Measurements from ENCODE around the gene TMEM161A.
"Not testable (repeated sequence)": the region's sequence is repeated elsewhere in the genome, so short reads cannot be mapped to it uniquely, and the experiment has no call there.

Gene TMEM161A

DNA sequence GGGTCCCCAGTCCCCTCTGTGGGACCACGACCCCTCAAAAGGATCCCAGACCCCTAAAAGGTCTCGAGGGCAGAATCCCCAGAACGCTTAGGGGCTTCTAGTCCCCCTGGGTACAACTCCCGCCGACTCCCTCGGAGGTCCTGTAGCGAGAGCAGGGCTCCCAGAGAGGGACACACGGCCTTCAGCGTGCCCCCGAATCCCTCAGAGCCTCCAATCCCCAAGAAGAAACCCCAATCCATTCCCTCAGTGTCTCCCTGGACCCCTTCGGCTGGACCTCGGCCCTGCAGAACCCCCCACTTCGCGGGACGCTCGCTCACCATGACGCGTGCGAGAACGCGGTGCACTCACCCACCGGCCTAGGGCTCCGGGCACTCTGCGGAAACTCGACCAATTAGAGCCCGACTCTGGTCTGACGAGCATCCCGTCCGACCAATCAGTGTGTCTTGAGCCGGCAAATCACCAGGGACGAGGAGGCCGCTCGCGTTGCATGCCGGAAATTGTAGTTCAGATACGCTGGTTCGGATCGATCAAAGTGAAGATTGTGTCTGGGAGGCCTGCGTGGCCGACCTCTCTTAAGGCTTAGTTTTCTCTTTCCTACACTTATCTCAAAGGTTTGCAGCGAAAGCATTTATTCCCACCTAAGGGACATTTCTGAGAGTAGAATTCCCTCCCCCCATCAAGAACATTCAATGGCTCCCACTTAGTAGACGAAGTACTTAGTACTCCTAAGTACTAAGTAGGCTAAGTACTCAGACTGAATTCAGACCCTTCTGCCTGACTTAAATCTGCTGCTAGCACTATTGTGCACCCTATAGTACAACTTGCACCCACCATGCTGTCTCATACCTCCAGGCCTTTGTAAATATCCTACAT is at the start of gene TMEM161A:
TMEM161A (minus strand) TSS at position 370 of the 873 bp plus-strand sequence; CDS start at position 320, 50 bp downstream.
- peak; percentile 71 to 85 for DNase-seq

DNA sequence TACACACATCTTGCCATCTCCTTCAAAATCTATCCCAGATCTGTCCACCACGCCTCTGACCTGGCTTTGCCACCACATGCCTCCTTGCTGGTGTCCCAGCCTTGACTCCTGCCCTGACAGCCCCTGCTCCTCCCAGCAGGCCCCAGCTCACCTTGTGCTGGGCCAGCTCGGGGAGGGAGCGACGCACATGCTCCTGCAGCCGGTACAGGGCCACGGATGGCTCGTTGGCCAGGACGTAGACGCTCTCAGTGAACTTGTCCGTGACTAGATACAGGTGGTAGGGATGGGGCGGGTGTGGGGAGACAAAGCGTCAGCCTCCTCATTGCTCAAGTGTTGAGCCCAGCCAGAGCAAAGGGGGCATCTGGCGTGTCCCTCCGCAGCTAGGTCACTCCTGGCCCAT is 48.5 kb upstream of the TMEM161A start:
- no peak for DNase-seq

DNA sequence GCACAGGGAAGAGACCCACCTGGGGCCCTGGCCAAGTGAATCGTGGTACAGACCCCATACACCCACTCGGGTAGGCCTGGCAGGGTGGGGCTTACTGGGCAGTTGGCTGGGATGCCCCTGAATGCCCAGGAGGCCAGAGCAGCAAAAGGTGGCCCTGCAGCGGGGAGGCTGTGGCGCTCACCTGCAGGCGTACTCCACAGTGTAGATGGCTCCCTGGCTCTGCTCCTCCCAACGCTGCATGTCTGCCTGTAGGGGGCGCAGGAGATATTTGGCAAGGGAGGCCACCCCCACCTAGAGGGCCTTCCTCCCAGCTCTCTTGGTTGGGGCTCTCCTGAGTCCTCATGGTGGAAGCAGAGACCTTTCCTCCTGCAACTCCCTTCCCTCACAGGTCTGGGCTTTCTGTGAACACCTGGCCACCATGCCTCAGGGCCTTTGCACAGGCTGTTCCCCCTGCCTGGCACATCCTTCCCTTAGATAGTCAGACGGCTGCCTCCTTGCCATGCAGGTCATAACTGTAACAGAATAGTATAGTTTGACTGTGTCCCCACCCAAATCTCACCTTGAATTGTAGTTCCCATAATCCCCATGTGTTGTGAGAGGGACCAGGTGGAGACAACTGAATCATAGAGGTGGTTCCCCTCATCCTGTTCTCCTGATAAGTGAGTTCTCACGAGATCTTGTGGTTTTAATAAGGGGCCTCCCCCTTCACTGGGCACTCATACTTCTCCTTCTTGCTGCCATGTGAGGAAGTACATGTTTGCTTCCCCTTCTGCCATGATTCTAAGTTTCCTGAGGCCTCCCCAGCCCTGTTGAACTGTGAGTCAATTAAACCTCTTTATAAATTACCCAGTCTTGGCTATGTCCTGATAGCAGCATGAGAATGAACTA is 47.8 kb upstream of the TMEM161A start:
- DNase-seq: no peak

DNA sequence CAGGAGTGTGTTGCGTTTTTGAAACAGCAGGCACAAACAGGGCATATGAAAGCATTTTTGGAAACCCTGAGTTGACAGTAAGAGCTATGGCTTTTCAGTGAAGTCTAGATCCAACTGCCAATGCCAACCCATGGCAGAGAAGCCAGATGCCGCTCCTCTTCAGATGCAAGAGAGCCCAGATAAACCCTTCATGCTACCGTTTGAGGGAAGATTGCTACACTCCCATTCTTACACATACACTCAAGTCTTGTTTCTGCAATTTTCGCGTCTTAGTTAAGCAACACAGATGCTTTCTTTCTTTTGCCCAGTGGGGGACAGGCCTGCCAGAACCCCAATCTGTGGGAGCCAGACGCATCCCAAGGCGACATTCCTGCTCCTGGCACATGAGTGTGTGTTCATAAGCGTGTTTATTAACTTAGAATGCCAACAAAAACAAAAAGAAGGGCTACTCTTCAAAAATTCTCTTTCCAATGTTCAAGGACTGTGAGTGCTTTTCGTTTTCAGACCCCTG is 43.3 kb upstream of the TMEM161A start:
- no peak for DNase-seq

DNA sequence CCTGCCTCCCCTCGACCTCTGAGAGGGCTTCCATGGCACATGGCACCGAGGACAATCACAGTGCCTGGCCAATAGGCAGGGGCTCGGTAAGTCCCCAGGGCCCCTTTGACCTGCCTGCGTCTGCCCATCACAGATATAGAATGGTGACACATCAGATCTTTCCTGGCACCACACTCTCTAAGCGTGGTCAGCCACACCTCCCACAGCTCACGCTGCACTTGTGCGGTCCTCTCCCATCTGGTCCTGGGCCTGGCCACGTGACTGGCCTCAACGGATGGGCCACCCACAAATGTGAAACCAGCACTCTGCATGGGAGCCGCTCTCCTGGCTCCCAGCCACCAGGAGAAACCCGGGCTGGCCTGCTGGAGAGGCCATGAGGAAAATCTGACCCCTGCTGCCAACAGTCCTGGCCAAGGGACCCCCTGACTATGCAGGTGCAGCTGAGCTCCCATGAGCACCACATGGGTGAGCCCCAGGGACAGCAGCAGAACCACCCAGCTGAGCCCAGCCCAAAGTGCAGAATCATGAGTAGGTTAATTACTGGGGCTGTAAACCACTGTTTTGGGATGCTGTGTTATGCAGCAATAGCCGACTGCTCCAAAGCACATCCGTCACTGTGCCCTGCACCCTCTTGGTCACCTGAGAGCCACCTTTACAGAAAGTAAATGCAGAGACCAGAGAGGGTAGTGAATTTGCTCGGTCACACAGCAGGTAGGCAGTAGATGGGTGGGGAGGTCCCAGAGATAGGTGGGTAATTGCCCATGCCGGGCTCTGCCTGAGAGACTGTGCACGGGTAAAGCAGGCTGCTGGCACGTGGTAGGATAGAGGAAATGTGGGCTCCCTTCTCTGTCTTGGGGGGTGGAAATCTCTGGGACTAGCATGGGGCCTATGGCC is 41.5 kb upstream of the TMEM161A start:
- DNase-seq: no peak

DNA sequence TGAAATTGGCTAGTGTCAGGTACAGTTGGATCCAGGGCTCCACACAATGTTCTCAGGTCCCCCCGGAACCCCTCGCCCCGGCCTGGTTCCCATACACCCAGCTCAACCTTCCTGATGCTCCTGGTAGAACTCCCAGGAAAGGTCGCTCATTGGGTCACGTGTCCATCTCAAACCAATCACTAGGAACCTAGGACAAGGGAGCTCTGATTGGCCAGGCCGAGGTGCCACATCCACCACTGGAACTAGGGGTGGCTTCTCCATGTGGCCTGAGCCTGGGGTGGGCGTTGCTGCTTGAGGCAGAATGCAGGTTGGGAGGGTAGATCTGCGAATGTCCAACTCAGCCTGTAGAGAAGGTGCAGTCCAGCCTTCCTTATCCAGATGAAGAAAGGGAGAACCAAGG is 38.7 kb upstream of the TMEM161A start:
- DNase-seq: no peak

DNA sequence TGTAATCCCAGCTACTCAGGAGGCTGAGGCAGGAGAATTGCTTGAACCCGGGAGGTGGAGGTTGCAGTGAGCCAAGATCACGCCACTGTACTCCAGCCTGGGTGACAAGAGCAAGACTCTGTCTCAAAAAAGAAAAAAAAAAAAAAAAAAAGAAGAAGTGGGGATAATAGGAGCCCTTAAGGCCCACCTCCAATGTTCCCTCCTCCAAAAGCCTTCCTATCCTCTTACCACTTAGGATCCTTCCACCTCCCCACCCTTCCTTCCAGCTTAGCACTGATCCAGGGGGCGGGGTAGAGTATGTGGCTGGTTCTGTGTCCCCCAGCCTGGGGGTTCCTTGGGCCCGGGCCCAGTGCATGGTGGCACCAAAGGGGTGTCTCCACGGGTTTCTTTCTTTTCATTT is 35.0 kb upstream of the TMEM161A start:
- not testable (repeated sequence) for DNase-seq

DNA sequence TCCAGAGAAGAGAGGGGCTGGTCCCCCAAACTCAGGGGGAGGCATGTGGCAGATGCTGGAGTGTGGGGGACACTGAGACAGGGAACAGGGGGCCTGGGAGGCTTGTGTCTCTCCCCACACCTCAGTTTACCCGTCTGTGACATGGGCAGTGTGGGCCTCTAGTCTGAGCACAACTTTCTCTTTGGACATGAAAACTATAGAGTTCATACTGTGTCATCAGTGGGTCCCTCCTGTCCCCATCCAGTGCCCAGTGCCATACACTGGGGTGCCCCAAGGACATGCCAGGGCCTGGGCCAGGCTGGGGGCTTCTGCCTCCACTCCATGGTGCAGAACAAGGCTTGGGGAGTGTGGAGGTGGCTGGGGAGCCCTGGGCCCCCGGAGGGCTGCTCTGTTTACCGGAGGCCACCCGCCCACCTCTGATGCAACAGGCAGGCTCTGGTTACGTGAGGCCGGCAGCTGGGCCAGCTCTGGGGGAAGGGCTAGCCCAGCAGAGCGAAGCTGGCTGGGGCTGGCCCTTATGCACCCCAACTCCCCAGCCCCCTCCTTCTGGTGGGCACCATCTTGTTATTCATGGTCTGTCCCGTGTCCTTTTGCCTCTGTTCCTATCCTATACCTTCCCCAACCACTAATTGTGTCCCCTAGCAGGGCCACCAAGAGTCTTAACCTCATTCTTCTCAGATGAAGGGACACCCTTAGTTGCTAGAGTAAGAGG is 33.7 kb upstream of the TMEM161A start:
- DNase-seq: no peak

DNA sequence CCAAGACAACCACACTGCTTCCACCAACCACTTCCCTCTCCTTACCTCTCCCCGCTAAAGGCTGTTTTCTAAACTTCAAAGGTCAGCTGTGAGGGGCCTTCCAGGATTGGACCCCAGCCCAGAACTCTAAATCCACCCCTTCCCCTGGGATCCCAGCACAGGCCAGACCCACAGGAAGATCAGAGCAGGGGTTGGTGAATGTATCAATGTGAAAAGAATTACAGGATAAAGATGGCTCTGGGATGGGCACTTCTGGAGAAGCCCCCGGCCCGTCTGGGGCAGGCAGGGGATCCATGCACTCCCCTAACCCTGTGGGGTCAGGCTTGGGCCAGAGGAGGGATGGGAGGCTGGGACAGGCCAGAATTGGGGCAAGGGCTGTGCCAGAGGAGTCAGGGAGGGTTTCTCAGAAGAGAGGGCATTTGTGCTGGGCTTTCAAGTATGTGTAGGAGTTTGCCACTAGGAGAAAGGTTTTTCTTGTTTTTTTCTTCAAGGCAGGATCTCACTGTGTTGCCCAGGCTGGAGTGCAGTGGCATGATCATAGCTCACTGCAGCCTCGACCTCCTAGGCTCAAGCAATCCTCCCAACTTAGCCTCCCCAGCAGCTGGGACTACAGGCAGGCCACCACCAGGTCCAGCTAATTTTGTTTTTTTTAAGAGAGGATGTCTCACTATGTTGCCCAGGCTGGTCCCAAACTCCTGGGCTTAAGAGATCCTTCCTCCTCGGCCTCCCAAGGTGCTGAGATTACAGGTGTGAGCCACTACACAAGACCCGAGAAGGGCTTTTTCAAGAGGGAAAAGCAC is 32.8 kb upstream of the TMEM161A start:
- no peak for DNase-seq

DNA sequence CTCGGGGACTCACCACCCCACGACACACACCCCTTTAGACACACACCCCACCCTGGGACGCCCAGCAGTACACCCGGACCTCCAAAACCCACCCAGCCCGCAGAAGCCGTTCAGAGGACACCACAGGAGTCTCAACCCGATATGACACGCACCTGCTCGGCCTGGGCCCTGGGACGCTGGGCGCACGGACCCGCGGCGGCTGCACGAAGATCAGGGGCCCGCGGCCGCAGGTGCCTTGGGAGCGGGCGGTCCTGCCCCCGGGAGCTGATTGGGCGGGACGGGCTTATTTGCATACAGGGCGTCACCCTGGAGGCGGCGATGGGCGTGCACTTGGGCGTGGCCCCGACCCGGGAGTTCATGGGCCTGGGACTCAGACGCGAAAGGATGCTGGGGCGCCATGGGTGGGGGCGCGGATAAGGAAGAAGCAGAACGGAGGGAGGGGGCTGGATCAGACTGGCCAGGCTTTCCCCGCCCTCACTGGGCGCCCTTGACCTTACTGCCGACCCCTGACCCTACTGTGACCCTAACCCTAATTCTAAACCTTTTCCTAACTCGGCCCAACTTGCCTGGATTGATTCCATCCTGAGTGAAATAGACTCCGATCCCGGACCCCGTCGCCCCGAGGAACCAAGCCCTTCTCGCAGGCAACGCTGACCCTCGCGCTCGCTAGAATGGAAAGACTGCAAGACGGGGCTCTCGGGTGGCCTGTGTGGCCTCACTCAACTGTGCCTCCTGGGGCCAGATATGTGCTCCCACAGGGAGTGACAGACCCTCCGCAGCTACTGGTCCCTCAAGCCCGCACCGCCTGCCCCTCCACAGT is 32.0 kb upstream of the TMEM161A start, which contains the start of gene MEF2B:
MEF2B (minus strand) TSS at position 211 of the 820 bp plus-strand sequence. CDS start 19,528 bp downstream, outside the sequence.
- peak; percentile 18 to 34 for DNase-seq

DNA sequence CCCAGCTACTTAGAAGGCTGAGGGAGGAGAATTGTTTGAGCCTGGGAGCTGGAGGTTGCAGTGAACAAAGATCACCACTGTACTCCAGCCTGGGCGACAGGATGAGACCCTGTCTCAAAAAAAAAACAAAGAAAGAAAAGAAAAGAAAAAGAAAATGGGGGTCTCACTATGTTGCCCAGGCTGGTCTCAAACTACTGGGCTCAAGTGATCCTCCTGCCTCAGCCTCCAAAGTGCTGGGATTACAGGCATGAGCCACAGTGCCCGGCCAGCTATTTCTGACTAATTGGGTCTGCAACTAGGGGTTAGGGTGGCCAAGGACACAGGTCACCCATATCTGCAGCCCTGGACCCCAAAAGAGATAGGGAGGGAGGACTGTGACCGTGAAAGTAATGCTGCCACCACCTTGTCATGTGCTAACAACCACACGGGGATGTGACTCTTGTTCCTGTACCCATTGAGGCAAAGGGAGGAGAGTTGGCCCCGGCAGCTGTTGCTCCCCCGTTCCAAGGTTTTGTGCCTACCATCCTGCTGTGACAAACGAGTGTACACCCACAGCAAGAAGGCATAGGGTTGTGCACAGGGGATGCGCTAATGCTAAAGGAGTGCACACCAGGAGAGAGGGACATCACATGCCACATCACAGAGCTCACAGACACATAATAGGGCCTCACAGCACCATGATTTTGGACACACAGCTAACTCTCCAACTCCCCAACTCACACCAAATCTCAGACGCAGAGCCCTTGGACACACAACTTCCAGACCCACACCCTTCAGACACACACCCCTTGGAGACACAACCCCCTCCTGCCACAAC is 31.2 kb upstream of the TMEM161A start:
- no peak for DNase-seq

DNA sequence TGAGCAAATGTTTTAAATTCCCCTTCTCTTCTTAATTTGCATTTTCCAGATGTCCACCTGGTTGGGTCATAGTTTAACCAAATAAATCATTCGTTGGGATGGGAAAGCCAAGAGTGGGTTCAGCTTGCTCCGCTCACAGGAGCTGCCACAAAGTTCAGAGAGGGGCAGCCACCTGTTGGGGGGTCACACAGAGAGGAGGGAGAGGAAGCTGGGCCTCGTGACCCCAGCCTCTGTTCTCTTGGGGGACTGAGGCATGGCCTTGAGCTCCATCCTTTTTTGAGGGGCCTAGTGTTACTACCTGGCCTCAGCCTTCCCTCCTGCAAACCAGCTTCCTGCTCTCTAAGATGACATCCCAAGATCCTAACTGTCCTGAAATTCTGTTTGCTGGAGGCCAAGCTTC is 29.3 kb upstream of the TMEM161A start:
- no peak for DNase-seq

DNA sequence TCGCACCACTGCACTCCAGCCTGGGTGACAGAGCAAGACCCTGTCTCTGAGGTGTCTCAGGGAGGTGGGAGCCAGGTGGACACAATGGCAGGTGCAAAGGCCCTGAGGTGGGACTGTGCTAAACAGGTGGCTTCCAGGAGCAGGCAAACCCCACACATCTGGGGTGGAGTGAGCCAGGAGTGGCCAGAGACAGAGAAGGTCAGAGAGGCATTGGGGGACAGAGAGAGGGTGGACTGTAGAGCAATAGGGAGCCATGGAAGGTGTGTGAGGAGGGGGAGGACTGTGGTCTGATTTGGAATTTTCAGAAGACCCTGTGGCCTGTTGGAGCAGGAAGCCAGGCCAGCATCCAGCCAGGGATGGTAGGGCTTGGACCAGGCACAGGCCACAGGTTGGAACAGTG is 27.1 kb upstream of the TMEM161A start:
- no peak for DNase-seq

DNA sequence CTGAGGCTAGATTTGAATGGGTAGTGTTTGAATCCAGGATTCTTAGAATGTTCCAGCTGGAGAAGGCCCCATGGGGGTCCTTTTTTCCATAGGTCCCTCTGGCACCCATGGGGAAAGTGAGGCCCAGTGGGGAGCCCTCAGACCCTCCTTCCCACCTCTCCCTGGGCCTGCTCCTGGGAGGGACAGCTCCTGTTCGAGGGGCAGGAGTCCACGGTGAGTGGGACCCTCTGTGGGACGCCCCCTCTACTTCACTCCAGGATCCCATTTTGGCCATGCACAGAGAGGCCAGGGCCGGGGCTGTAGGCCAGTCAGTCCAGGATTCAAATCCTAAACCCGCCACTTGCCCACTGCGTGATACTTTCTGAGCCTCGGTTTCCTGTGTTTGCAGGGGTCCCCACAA is 24.2 kb upstream of the TMEM161A start:
- DNase-seq: no peak

DNA sequence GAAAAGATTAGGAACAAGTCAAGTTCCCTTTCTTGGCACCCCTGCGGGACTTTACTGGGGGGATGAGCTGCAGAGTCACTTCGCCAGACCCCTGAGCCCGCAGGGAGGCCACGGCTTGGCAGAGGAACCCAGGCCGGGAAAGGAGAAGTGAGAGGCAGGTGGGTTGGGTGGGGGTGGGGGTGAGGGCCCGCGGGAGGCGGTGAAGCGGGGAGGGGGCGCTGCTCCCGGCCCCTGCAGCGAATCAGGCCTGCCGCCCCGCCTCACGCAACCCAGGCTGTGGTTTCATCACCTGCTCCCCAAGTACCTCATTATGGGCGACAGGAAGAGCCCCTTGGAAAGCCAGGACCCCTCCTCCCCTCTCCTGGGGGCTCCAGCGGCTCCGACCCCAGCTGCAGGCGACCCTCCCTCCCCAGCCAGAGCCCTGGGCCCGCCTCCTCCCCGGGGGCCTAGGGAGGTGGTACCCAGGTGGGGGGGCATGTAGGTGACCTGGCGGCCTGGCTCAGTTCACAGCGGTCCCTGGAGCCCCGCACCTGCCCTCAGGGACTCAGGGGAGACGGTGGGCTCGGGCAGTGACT is 22.3 kb upstream of the TMEM161A start:
- DNase-seq: no peak

DNA sequence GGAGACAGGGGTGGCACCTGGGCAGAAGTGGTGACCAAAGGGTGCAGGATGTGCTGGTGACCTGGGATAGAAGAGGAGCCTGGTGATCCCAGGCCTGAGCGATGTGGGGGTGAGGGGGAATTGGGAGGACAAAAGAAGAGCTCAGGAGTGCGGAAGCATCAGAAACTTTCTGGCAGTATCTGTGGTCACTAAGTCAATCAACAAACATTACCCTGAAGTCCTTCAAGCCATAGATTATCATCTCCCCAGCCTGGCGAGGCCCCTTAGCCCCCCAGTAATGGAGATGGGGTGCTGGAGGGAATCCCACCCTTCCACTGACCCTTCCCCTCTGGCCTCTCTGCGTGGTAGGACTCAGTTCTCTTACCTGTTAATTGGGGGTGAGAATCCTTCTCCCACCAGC is 21.3 kb upstream of the TMEM161A start:
- DNase-seq: no peak

DNA sequence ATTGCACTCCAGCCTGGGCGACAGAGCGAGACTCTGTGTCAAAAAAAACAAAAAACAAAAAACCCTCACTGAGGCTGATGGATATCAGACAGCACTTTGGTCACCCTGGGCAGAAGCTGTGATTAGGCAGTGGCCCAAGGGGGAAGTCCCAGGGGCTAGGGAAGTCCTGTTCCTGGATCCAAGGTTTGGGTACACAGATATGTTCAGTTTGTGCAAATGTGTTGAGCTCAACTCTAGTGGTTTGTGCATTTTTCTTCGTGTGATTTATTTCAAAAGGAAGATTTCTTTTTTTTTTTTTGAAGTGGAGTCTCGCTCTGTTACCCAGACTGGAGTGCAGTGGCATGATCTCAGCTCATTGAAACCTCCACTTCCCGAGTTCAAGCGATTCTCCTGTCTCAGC is 19.5 kb upstream of the TMEM161A start:
- no peak for DNase-seq

DNA sequence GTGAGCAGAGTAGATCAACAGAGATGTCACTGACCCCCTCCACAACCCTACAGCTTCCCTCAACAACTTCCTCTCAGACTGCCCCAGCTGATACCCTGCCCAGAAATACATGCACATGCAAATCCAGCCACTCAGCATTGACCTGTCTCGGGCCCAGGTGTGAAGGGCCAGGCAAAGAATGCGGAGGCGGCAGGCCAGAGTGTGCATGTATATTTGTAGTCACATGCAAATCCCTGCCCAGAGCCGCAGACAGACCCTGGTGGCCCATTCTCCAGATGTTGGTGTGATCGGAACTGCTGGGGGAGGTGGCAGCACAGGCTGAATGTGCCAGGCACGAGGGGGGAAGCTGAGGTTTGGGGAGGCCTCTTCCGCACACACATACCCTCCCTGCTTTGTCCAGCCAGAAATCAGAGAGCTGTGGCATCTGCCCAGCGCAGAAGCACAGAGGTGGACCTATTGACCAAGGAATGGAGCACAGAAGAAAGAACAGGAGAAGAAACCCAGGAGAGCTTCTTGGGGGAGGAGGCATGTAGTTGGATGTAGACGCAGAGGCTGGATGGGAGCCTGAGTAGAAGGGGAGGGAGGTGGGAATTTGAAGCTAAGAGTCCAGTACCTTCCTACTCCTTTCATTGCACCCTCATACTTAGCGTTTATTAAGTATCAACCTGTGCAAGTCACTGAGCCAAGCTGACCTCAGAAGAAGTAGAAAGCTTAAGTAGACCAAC is 17.4 kb upstream of the TMEM161A start:
- DNase-seq: no peak
